OCI-LY1 (cell line): ENCODE measurements around the gene NUDCD3.

Experiments used
- H2AFZ ChIP-seq: fragments of 200-600 bp; sonication (generic), shearing (Covaris generic); 2 replicates; pipeline ENCODE4 v1.6.0; 2014; ENCODE audit warnings: antibody characterized with exemption, mild to moderate bottlenecking, low read length
- H3F3A ChIP-seq: fragments of 200-600 bp; sonication (generic), shearing (Covaris generic); 2 replicates; pipeline ENCODE4 v1.6.0; 2014; ENCODE audit warnings: mild to moderate bottlenecking, antibody characterized with exemption, low read length, moderate library complexity; ENCODE audit not compliant: insufficient read depth
- H3K27ac ChIP-seq: fragments of 200-600 bp; sonication (generic); 2 replicates; pipeline ENCODE4 v1.5.1; 2014; ENCODE audit warnings: low read length, mixed run types, mild to moderate bottlenecking, low read depth; ENCODE audit not compliant: poor library complexity, severe bottlenecking
- H3K27me3 ChIP-seq: fragments of 200-600 bp; sonication (generic); 2 replicates; pipeline ENCODE4 v1.6.0; 2014; ENCODE audit warnings: antibody characterized with exemption, mild to moderate bottlenecking, low read length, moderate library complexity; ENCODE audit not compliant: insufficient read depth
- H3K36me3 ChIP-seq: fragments of 200-600 bp; sonication (generic); 2 replicates; pipeline ENCODE4 v1.6.1; 2014; ENCODE audit warnings: mild to moderate bottlenecking, antibody characterized with exemption, low read length, moderate library complexity, mixed read lengths; ENCODE audit not compliant: insufficient read depth
- H3K4me1 ChIP-seq: fragments of 200-600 bp; sonication (generic); 2 replicates; pipeline ENCODE4 v1.5.1; 2014; ENCODE audit warnings: mild to moderate bottlenecking, low read length, moderate library complexity; ENCODE audit not compliant: insufficient read depth, severe bottlenecking
- H3K4me2 ChIP-seq: fragments of 200-600 bp; sonication (generic), shearing (Covaris generic); 2 replicates; pipeline ENCODE4 v1.6.1; 2014; ENCODE audit warnings: low read length
- H3K4me3 ChIP-seq: fragments of 200-600 bp; sonication (generic); 2 replicates; pipeline ENCODE4 v1.5.1; 2014; ENCODE audit warnings: low read length, low read depth, mild to moderate bottlenecking, mixed read lengths; ENCODE audit not compliant: poor library complexity, severe bottlenecking
- H3K79me2 ChIP-seq: fragments of 200-600 bp; shearing (Covaris generic); 2 replicates; pipeline ENCODE4 v1.6.1; 2016; ENCODE audit warnings: mixed run types, low read length, mixed read lengths; ENCODE audit not compliant: insufficient read depth
- H3K9ac ChIP-seq: fragments of 200-600 bp; sonication (generic), shearing (Covaris generic); 2 replicates; pipeline ENCODE4 v1.6.1; 2014; ENCODE audit warnings: mild to moderate bottlenecking, low read length, mixed read lengths
- H3K9me2 ChIP-seq: fragments of 200-600 bp; sonication (generic), shearing (Covaris generic); 2 replicates; pipeline ENCODE4 v1.6.1; 2014; ENCODE audit warnings: low read depth, mild to moderate bottlenecking, low read length, mixed read lengths
- H3K9me3 ChIP-seq: fragments of 200-600 bp; shearing (Covaris generic); 2 replicates; pipeline ENCODE4 v1.6.1; 2014; ENCODE audit warnings: low read length, mixed read lengths
- H4K20me1 ChIP-seq: fragments of 200-600 bp; sonication (generic), shearing (Covaris generic); 2 replicates; pipeline ENCODE4 v1.6.0; 2016; ENCODE audit warnings: mild to moderate bottlenecking, low read length; ENCODE audit not compliant: insufficient read depth
- EZH2 ChIP-seq: fragments of 200-600 bp; sonication (generic), shearing (Covaris generic); IDR thresholded peaks from 2 replicates; pipeline ENCODE4 v1.8.0; 2017; ENCODE audit warnings: borderline replicate concordance, mixed run types, mild to moderate bottlenecking, antibody characterized with exemption, low read length, moderate library complexity, mixed read lengths
- TF ChIP-seq, protein P1 (sequence below): fragments of 200-600 bp; sonication (generic), shearing (Covaris generic); IDR thresholded peaks from 2 replicates; pipeline ENCODE4 v1.5.1; 2017; ENCODE audit warnings: mild to moderate bottlenecking, antibody characterized with exemption, low read length, moderate library complexity, mixed read lengths

Gene NUDCD3

DNA sequence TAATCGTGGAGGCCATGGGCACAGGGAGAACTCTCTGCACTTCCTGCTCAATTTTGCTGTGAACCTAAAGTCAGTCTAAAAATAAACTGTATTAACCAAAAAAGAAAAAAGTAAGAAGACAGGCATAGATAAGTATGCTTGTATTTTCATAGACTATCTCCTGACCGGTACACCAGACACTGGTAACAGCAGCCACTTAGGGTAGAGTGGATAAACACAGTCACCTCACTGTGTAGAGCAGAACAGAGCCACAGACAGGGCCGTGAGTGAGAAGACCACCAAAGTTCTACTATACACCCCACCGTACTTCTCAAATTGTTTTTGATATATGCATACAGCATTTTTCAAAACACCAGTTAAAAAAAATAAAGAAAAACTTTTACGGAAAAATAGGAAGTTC, 25.0 kb downstream of the NUDCD3 start:
- Histone ChIP-seq H4K20me1 (no peaks in the 10 kb centered on the region), H3K4me1 (peaks cover 41% of the 10 kb centered on the region), H3K79me2 (peaks cover 20% of the 10 kb centered on the region; the same call in 1 of the 2 replicates), H3K9me2 (no peaks in the 10 kb centered on the region), H3K9ac (no peak overlapping the region), H3K27ac (peak overlapping the region; percentile 22), H3K4me3 (no peak overlapping the region), H3K9me3 (no peaks in the 10 kb centered on the region), H2AFZ (no peak overlapping the region), H3K4me2 (no peak overlapping the region; the same call in 1 of the 2 replicates), H3F3A (no peaks in the 10 kb centered on the region), H3K36me3 (peaks cover 59% of the 10 kb centered on the region), H3K27me3 (no peaks in the 10 kb centered on the region)
- TF ChIP-seq, protein P1, sequence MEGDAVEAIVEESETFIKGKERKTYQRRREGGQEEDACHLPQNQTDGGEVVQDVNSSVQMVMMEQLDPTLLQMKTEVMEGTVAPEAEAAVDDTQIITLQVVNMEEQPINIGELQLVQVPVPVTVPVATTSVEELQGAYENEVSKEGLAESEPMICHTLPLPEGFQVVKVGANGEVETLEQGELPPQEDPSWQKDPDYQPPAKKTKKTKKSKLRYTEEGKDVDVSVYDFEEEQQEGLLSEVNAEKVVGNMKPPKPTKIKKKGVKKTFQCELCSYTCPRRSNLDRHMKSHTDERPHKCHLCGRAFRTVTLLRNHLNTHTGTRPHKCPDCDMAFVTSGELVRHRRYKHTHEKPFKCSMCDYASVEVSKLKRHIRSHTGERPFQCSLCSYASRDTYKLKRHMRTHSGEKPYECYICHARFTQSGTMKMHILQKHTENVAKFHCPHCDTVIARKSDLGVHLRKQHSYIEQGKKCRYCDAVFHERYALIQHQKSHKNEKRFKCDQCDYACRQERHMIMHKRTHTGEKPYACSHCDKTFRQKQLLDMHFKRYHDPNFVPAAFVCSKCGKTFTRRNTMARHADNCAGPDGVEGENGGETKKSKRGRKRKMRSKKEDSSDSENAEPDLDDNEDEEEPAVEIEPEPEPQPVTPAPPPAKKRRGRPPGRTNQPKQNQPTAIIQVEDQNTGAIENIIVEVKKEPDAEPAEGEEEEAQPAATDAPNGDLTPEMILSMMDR = no peak
- no peak for TF ChIP-seq EZH2

DNA sequence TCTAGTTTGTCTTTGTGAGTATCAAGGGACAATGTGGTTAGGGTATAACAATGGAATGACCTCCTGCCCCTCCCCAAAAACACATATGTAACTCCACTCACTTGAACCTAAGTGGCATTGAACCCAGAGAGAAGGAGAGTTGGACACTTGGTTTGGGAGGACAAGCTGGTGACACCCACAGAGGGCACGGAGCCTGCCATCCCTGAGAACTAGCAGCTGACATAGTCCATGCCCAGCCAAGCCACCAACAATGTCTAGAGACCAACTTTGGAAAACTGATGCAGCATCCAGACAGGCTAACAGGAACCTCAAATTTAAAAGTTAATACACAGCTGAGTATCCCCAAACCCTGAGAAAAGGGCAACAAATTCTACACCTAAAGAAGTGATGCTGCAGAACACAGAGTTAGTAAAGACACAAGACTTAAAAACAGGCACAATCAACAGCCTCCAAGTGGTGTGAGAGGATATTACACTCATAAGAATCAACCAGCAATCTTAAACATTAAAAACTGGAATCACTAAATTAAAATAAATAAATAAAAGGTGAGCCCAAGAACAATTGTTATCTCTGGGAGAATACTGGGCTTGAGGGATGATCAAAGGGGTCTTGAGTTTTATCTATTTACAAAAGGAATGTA, 27.2 kb downstream of the NUDCD3 start:
- Histone ChIP-seq H3K4me3 (no peak overlapping the region), H3K9me2 (no peaks in the 10 kb centered on the region), H4K20me1 (no peaks in the 10 kb centered on the region), H3K9me3 (no peaks in the 10 kb centered on the region), H3K4me2 (no peak overlapping the region), H3K79me2 (peaks cover 22% of the 10 kb centered on the region), H2AFZ (no peak overlapping the region), H3K9ac (no peak overlapping the region), H3F3A (no peaks in the 10 kb centered on the region), H3K27me3 (no peaks in the 10 kb centered on the region), H3K27ac (no peak overlapping the region), H3K36me3 (peaks cover 61% of the 10 kb centered on the region), H3K4me1 (peaks cover 52% of the 10 kb centered on the region)
- TF ChIP-seq EZH2 = no peak
- TF ChIP-seq, protein P1 = peak; percentile 49; the same call in 1 of the 2 replicates

GRCh38 chr7:44461387-44461786, 29.1 kb downstream of the NUDCD3 start:
- H3K9me2 ChIP-seq = no peaks in the 10 kb centered on the region
- H3K4me2 ChIP-seq = peak overlapping the region; percentile 38; the same call in 1 of the 2 replicates
- H3K4me1 ChIP-seq = peaks cover 47% of the 10 kb centered on the region
- peaks cover 40% of the 10 kb centered on the region for H3K79me2 ChIP-seq
- H3K9ac ChIP-seq = no peak overlapping the region
- H3K9me3 ChIP-seq = no peaks in the 10 kb centered on the region
- no peaks in the 10 kb centered on the region for H3K27me3 ChIP-seq
- H3K4me3 ChIP-seq = no peak overlapping the region
- peak overlapping the region; percentile 58 for H3K27ac ChIP-seq
- TF ChIP-seq EZH2 = no peak
- TF ChIP-seq, protein P1 = no peak
- H4K20me1 ChIP-seq = no peaks in the 10 kb centered on the region
- H3K36me3 ChIP-seq = peaks cover 59% of the 10 kb centered on the region
- H2AFZ ChIP-seq = no peak overlapping the region
- H3F3A ChIP-seq = 0 out of 2 replicates have a peak, but pooled peaks cover 4% of the 10 kb centered on the region
